ENCODE results near the gene ZDHHC1. TPM values are rescaled to one million over a fixed set of nuclear protein-coding genes. Genes with fewer than 3 reads are reported as not detected.
"Not testable (repeated sequence)": the region's sequence is repeated elsewhere in the genome, so short reads cannot be mapped to it uniquely, and the experiment has no call there.

The ZDHHC1 gene
- total and polyA plus RNA-seq, 3 experiments from 2014 or later, result 0.60 to 1.3 (median 1.3) TPM

DNA sequence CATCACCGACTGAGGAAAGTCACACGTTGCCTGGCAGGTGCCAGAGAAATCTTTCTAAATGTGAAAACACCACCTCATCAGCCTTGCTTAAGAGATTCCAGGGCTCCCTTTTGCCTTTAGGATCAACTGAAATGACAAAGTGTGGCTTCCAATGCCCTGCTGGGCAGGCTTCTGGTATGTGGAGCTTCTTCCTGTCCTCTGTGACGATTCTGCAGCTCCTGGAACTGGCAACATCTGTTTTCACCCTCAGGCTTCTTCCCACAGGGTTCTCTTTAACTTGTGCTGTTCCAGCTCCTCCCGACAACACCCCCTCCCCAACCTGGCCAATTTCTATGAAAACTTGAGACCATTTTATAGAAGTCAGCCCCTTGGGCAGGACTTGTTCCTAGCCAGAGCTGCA is 4.8 kb upstream of the ZDHHC1 start:
- H3K27ac ChIP-seq (ENCODE audit: low read depth, low read length), result no peak overlapping the region
- no peak overlapping the region for H3K27ac Mint-ChIP-seq
- peaks cover 0 to 1% (median 0%) of the 10 kb centered on the region in 5 donors for H3K9me3 Mint-ChIP-seq
- H3K27me3 ChIP-seq (ENCODE audit: insufficient read depth, low read length, poor library complexity, severe bottlenecking), result peaks cover 6% of the 10 kb centered on the region
- no peaks in the 10 kb centered on the region for H3K36me3 ChIP-seq (ENCODE audit: insufficient read depth, low read length)
- H3K4me1 Mint-ChIP-seq, result peaks cover 3 to 10% (median 6%) of the 10 kb centered on the region in 3 donors
- no peaks in the 10 kb centered on the region for H3K36me3 Mint-ChIP-seq
- H3K4me3 ChIP-seq (ENCODE audit: low read length), result no peak overlapping the region
- H3K4me1 ChIP-seq (ENCODE audit: insufficient read depth, low read length), result peaks cover 4% of the 10 kb centered on the region
- no peak overlapping the region for H3K4me3 Mint-ChIP-seq
- POLR2A ChIA-PET, result no interaction called here
- H3K27me3 Mint-ChIP-seq, result peaks cover 27 to 51% of the 10 kb centered on the region in 2 donors
- no peak for DNase-seq
- no peaks in the 10 kb centered on the region for H3K9me3 ChIP-seq (ENCODE audit: low read length)
- CTCF ChIA-PET, result interaction anchor here (0.7 kb wide), 1 partner anchor 13 kb away, joined by 3 read pairs; no protein-coding TSS in a partner anchor

DNA sequence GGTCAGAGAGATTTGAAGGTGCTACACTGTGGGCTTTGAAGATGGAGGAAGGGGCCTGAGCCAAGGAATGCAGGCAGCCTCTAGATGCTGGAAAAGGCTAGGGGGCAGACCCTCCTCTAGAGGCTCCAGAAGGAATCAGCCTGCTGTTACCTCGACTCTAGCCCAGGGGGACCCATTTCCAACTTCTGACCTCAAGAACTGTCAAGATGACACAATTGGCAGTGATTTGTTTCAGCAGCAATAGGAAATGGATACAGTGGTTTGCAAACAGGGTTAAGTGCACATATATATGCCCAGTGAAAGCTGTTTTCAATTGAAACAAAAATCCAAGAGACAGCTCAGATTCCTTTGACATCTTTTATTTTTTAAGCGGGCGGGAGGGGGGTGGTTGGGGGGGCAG is 3.7 kb upstream of the ZDHHC1 start:
- Mint-ChIP-seq H3K4me3 (no peak overlapping the region), H3K36me3 (no peaks in the 10 kb centered on the region), H3K27ac (no peak overlapping the region), H3K9me3 (peaks cover 0 to 1% (median 0%) of the 10 kb centered on the region in 5 donors), H3K27me3 (peaks cover 20 to 47% of the 10 kb centered on the region in 2 donors), H3K4me1 (peaks cover 6 to 14% (median 11%) of the 10 kb centered on the region in 3 donors)
- no peak for DNase-seq
- no peak overlapping the region for H3K27ac ChIP-seq (ENCODE audit: low read depth, low read length)
- H3K4me3 ChIP-seq (ENCODE audit: low read length), result no peak overlapping the region
- H3K4me1 ChIP-seq (ENCODE audit: insufficient read depth, low read length), result peaks cover 8% of the 10 kb centered on the region
- POLR2A ChIA-PET, result interaction anchor here (0.7 kb wide), 1 partner anchor 1217 kb away, joined by 3 read pairs; no protein-coding TSS in a partner anchor
- no peaks in the 10 kb centered on the region for H3K36me3 ChIP-seq (ENCODE audit: insufficient read depth, low read length)
- no peaks in the 10 kb centered on the region for H3K9me3 ChIP-seq (ENCODE audit: low read length)
- peaks cover 6% of the 10 kb centered on the region for H3K27me3 ChIP-seq (ENCODE audit: insufficient read depth, low read length, poor library complexity, severe bottlenecking)
- CTCF ChIA-PET, result no interaction called here

DNA sequence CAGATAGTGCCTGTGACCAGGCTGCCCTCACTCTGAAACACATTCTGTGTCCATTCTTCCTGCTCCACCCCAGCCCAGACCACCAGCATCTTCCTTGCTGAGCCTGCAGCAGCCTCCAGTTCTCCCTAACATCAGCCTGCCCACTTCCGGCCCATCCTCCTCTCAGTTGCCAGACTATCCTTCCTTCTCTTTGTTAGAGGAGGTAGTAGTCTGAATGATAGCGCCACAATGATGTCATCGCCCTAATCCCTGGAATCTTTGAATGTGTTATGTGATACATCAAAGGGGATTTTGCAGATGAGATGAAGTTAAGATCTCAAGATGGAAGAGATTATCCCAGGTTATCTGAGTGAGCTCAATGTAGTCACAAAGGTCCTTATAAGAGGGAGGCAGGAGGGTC is 3.2 kb upstream of the ZDHHC1 start:
- no peak overlapping the region for H3K27ac ChIP-seq (ENCODE audit: low read depth, low read length)
- no peak overlapping the region for H3K4me3 ChIP-seq (ENCODE audit: low read length)
- H3K27me3 ChIP-seq (ENCODE audit: insufficient read depth, low read length, poor library complexity, severe bottlenecking), result peaks cover 6% of the 10 kb centered on the region
- H3K9me3 ChIP-seq (ENCODE audit: low read length), result no peaks in the 10 kb centered on the region
- ChIA-PET CTCF (no interaction called here), POLR2A (no interaction called here)
- H3K4me1 ChIP-seq (ENCODE audit: insufficient read depth, low read length), result peaks cover 8% of the 10 kb centered on the region
- no peak for DNase-seq
- Mint-ChIP-seq H3K36me3 (no peaks in the 10 kb centered on the region), H3K27me3 (peaks cover 21 to 49% of the 10 kb centered on the region in 2 donors), H3K9me3 (peaks cover 0 to 1% (median 0%) of the 10 kb centered on the region in 5 donors), H3K4me1 (peaks cover 6 to 15% (median 14%) of the 10 kb centered on the region in 3 donors), H3K4me3 (no peak overlapping the region), H3K27ac (no peak overlapping the region)
- no peaks in the 10 kb centered on the region for H3K36me3 ChIP-seq (ENCODE audit: insufficient read depth, low read length)

DNA sequence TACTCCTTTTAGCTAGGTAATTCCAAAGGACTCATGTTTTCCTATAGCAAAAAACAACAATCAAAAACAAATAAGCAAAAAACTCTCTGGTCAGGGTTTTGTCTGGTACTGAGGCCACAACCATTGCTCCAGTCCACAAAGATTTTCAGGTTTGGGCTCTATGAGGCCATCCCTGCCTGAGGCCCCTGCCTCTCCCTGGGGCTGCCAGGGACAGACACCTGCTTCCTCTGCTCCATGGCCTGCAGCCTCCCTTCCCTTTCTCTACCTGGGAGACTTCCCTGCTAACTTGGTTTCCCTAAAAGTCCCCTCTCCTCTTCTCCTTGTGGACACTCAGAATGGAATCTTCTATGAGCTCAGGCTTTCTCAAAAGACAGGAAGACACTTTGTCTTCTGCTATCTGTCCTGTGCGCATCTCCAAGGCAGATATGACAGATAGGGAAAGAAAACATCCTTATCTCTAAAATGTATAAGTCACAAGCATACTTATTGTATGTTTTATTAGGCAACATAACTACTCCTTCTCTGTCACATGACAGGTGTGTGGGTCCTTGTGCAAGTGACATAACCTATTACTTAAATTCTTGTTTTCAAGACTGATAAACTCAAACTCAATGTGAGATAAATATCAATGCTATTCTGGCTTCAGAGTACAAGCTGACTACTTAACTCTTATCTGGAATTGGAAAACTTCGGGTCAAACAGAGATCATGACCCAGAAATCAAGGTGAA is 1.2 kb upstream of the ZDHHC1 start:
- peaks cover 8% of the 10 kb centered on the region for H3K4me1 ChIP-seq (ENCODE audit: insufficient read depth, low read length)
- H3K9me3 Mint-ChIP-seq, result peaks cover 0 to under 1% (median 0%) of the 10 kb centered on the region in 5 donors
- peak overlapping the region in 1 of 8 donors; percentile 72 for H3K27ac Mint-ChIP-seq
- ChIA-PET POLR2A (no interaction called here), CTCF (interaction anchor here (1.2 to 2.4 kb wide), 4 partner anchors 10 to 442 kb away, joined by 3 to 10 read pairs (median 4); no protein-coding TSS in a partner anchor)
- H3K27me3 Mint-ChIP-seq, result peaks cover 24 to 41% of the 10 kb centered on the region in 2 donors
- H3K4me3 ChIP-seq (ENCODE audit: low read length), result no peak overlapping the region
- H3K4me1 Mint-ChIP-seq, result peaks cover 6 to 22% (median 18%) of the 10 kb centered on the region in 3 donors
- peaks cover 6% of the 10 kb centered on the region for H3K27me3 ChIP-seq (ENCODE audit: insufficient read depth, low read length, poor library complexity, severe bottlenecking)
- no peaks in the 10 kb centered on the region for H3K36me3 Mint-ChIP-seq
- H3K36me3 ChIP-seq (ENCODE audit: insufficient read depth, low read length), result no peaks in the 10 kb centered on the region
- DNase-seq, result no peak
- H3K9me3 ChIP-seq (ENCODE audit: low read length), result no peaks in the 10 kb centered on the region
- peak overlapping the region; percentile 3 to 85 (median 44) for H3K4me3 Mint-ChIP-seq
- H3K27ac ChIP-seq (ENCODE audit: low read depth, low read length), result no peak overlapping the region

DNA sequence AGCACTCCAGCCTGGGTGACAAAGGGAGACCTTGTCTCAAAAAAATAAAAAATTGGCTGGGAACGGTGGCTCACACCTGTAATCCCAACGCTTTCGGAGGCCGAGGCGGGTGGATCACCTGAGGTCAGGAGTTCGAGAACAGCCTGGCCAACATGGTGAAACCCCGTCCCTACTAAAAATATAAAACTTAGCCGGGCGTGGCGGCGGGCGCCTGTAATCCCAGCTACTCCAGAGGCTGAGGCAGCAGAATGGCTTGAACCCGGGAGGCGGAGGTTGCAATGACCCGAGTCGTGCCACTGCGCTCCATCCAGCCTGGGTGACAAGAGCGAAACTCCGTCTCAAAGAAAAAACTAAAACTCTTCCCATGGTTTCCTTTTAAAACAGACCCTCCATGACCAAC is 856 bp downstream of the ZDHHC1 start:
- H3K4me3 ChIP-seq (ENCODE audit: low read length), result not testable (repeated sequence)
- H3K27me3 Mint-ChIP-seq, result peaks cover 26 to 47% of the 10 kb centered on the region in 2 donors

DNA sequence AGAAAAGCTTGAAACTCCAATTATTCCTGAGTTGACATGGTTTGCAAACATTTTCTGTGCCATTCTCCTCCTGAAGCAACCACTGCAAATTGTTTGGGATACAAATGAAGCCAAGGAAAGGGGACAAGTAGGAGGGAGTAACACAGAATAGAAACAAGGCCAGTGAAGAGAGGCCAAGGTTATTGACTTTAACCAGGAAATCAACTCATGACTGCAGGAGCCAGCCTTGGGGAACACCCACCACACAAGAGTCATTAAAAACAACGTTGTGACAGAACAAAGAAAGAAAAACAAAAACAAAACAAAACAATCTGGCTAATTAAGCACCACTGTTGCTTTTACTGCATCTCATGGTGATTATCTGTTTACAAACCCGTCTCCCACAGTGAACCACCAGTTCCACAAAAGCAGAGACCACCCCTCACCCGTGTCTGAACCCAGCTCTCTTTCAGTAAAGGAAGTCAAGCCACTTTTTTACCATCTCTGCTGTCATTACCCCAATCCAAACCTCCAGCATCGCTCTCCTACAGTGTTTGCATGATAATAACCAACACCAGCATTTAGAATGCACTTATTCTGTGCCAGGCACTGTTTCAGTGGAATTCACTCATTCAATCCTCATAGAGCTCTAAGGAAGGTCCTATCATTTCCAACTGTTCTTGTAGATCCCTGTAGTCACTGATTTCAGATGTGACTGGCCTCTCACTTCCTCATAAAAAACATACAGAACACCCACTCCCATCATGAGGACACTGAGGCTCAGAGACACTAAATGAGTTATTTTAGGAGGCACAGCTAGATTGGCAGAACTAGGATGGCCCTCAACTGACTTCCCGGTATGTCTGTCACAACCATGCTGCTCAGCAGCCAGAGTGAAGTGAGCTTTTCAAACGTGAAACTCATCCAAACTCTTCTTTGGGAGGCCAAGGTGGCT is 2.0 kb downstream of the ZDHHC1 start:
- Histone ChIP-seq H3K27me3 (ENCODE audit: insufficient read depth, low read length, poor library complexity, severe bottlenecking) (peaks cover 6% of the 10 kb centered on the region), H3K36me3 (ENCODE audit: insufficient read depth, low read length) (no peaks in the 10 kb centered on the region), H3K4me1 (ENCODE audit: insufficient read depth, low read length) (peaks cover 8% of the 10 kb centered on the region), H3K4me3 (ENCODE audit: low read length) (no peak overlapping the region), H3K27ac (ENCODE audit: low read depth, low read length) (no peak overlapping the region), H3K9me3 (ENCODE audit: low read length) (no peaks in the 10 kb centered on the region)
- H3K36me3 Mint-ChIP-seq, result no peaks in the 10 kb centered on the region
- ChIA-PET CTCF (interaction anchor here (0.7 to 1.6 kb wide), 2 partner anchors 10 to 170 kb away, joined by 3 read pairs; no protein-coding TSS in a partner anchor), POLR2A (no interaction called here)
- H3K9me3 Mint-ChIP-seq, result no peaks in the 10 kb centered on the region
- peaks cover 6 to 22% (median 18%) of the 10 kb centered on the region in 3 donors for H3K4me1 Mint-ChIP-seq
- H3K4me3 Mint-ChIP-seq, result peak overlapping the region; percentile 3 to 49 (median 24)
- no peak for DNase-seq
- peaks cover 27 to 47% of the 10 kb centered on the region in 2 donors for H3K27me3 Mint-ChIP-seq
- H3K27ac Mint-ChIP-seq, result peak overlapping the region in 3 of 8 donors; percentile 4 to 61 (median 28)

More for the DNA sequence above, 856 bp downstream of the ZDHHC1 start:
- H3K4me1 ChIP-seq (ENCODE audit: insufficient read depth, low read length); H3K36me3 Mint-ChIP-seq; H3K36me3 ChIP-seq (ENCODE audit: insufficient read depth, low read length); DNase-seq; POLR2A ChIA-PET; H3K9me3 ChIP-seq (ENCODE audit: low read length); H3K27me3 ChIP-seq (ENCODE audit: insufficient read depth, low read length, poor library complexity, severe bottlenecking); H3K27ac ChIP-seq (ENCODE audit: low read depth, low read length); H3K9me3 Mint-ChIP-seq: not testable (repeated sequence)
- Mint-ChIP-seq H3K4me1 (peaks cover 6 to 22% (median 18%) of the 10 kb centered on the region in 3 donors), H3K27ac (peak overlapping the region in 4 of 8 donors; percentile 20 to 33 (median 32)), H3K4me3 (peak overlapping the region in 6 of 7 donors; percentile 34 to 55 (median 50))
- CTCF ChIA-PET, result interaction anchor here (1.6 kb wide), 1 partner anchor 9 kb away, joined by 3 read pairs; no protein-coding TSS in a partner anchor

DNA sequence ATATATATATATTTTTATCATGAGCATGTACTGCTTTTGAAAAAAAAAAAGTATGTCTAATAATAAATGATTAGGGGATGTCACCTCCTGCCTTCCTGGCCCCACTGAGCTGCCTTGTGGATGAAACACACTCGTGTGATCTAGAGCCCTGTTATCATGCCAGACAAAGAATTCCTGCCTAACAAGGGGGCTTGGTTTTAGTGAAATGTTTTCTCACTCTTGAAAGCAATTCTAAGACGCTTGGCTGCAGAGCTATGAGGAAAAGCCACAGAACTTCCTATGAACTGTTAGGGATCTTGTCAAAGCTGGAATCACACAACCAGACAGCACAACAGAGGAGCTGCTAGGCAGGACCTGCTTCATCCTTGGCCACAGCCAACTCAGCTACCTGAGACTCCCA is 4.0 kb downstream of the ZDHHC1 start:
- H3K4me3 Mint-ChIP-seq, result no peak overlapping the region
- CTCF ChIA-PET, result interaction anchor here (0.9 kb wide), 1 partner anchor 13 kb away, joined by 3 read pairs; no protein-coding TSS in a partner anchor
- Histone ChIP-seq H3K27me3 (ENCODE audit: insufficient read depth, low read length, poor library complexity, severe bottlenecking) (peaks cover 6% of the 10 kb centered on the region), H3K4me3 (ENCODE audit: low read length) (no peak overlapping the region), H3K36me3 (ENCODE audit: insufficient read depth, low read length) (no peaks in the 10 kb centered on the region), H3K4me1 (ENCODE audit: insufficient read depth, low read length) (peaks cover 8% of the 10 kb centered on the region), H3K9me3 (ENCODE audit: low read length) (no peaks in the 10 kb centered on the region), H3K27ac (ENCODE audit: low read depth, low read length) (no peak overlapping the region)
- H3K27me3 Mint-ChIP-seq, result peaks cover 24 to 37% of the 10 kb centered on the region in 2 donors
- peaks cover 6 to 20% (median 18%) of the 10 kb centered on the region in 3 donors for H3K4me1 Mint-ChIP-seq
- H3K36me3 Mint-ChIP-seq, result no peaks in the 10 kb centered on the region
- no peak overlapping the region for H3K27ac Mint-ChIP-seq
- POLR2A ChIA-PET, result interaction anchor here (0.7 kb wide), 1 partner anchor 532 kb away, joined by 3 read pairs; no protein-coding TSS in a partner anchor
- no peak for DNase-seq
- no peaks in the 10 kb centered on the region for H3K9me3 Mint-ChIP-seq
